Measurements from ENCODE around the gene AGPAT3.

The AGPAT3 gene

GRCh38 chr21:43911935-43912487 is 47.0 kb downstream of the AGPAT3 start:
- Histone ChIP-seq H3K36me3 (no peaks in the 10 kb centered on the region), H3K4me3 (ENCODE audit: low read depth in 1 of 2, low read length in 1 of 2) (no peak overlapping the region), H3K27ac (no peak overlapping the region), H3K9me3 (peaks cover 8% of the 10 kb centered on the region), H3K4me1 (ENCODE audit: control insufficient read depth in 1 of 2, insufficient read depth in 1 of 2, low read depth in 1 of 2, low read length in 1 of 2) (peaks cover under 1 to 6% of the 10 kb centered on the region in 2 experiments), H3K27me3 (peaks cover 13% of the 10 kb centered on the region)
- TF ChIP-seq CTCF (IDR thresholded peaks at IDR 0.05), result no peak

- Histone ChIP-seq H3K27ac (no peak overlapping the region), H3K27me3 (peaks cover 18% of the 10 kb centered on the region), H3K9me3 (peaks cover 8% of the 10 kb centered on the region), H3K4me1 (ENCODE audit: control insufficient read depth in 1 of 2, insufficient read depth in 1 of 2, low read depth in 1 of 2, low read length in 1 of 2) (peaks cover 4 to 11% of the 10 kb centered on the region in 2 experiments), H3K4me3 (ENCODE audit: low read depth in 1 of 2, low read length in 1 of 2) (no peak overlapping the region), H3K36me3 (no peaks in the 10 kb centered on the region)
- TF ChIP-seq CTCF (IDR thresholded peaks at IDR 0.05), result no peak
These were observed 47.5 kb downstream of the AGPAT3 start for GRCh38 chr21:43912500-43912899.

- no peak overlapping the region for H3K27ac ChIP-seq
- no peaks in the 10 kb centered on the region for H3K36me3 ChIP-seq
- H3K27me3 ChIP-seq, result peaks cover 22% of the 10 kb centered on the region
- H3K9me3 ChIP-seq, result peaks cover 8% of the 10 kb centered on the region
- H3K4me3 ChIP-seq (ENCODE audit: low read depth in 1 of 2, low read length in 1 of 2), result no peak overlapping the region
- H3K4me1 ChIP-seq (ENCODE audit: control insufficient read depth in 1 of 2, insufficient read depth in 1 of 2, low read depth in 1 of 2, low read length in 1 of 2), result peaks cover 4 to 12% of the 10 kb centered on the region in 2 experiments
- TF ChIP-seq CTCF (IDR thresholded peaks at IDR 0.05), result no peak
These were observed 47.9 kb downstream of the AGPAT3 start for GRCh38 chr21:43912910-43913309.

DNA sequence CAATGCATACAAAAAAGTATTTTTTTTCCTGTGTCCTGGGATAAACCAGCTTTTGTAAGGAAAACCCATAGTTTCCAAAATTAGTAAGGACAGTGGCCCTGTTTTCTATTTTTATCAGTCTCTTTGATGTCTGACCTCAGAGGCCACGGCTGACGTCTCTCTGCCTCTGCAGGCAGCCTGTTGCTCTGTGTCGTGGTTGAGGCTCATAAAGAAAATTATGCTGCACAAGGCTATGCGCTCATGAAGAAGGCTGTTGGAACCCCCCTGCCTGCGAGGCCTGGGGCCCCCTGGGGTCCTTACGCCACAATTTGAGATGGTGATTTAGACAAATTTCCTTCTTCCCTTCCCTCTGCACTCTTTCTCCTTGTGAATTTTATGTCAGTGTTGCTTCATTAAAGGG is 48.9 kb downstream of the AGPAT3 start:
- Histone ChIP-seq H3K4me1 (ENCODE audit: control insufficient read depth in 1 of 2, insufficient read depth in 1 of 2, low read depth in 1 of 2, low read length in 1 of 2) (peaks cover 4 to 12% of the 10 kb centered on the region in 2 experiments), H3K27ac (no peak overlapping the region), H3K4me3 (ENCODE audit: low read depth in 1 of 2, low read length in 1 of 2) (no peak overlapping the region), H3K9me3 (peaks cover 8% of the 10 kb centered on the region), H3K36me3 (no peaks in the 10 kb centered on the region), H3K27me3 (peaks cover 30% of the 10 kb centered on the region)
- no peak for TF ChIP-seq CTCF (IDR thresholded peaks at IDR 0.05)

DNA sequence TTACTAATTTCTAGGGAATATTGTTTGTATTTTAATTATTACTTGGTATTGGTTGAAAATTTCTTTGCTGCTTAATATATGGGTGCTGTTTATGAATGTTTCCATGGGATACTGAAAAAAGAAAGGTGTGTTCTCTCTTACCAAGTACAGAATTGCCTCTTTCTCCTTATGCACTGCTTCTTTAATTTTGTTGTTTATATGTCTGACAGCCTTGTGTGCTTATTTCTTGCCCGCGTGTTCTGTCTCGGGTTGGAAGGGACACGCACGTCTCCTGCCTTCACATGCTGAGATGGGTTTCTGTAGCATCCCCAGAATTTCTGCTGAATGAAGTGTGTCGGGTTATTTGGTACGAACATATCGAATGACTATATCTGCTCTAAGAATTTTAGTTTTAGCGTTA is 51.1 kb downstream of the AGPAT3 start:
- H3K27ac ChIP-seq, result no peak overlapping the region
- TF ChIP-seq CTCF (IDR thresholded peaks at IDR 0.05), result no peak

More for the DNA sequence above, 51.1 kb downstream of the AGPAT3 start:
- Histone ChIP-seq H3K9me3 (peaks cover 8% of the 10 kb centered on the region), H3K36me3 (no peaks in the 10 kb centered on the region), H3K27me3 (peaks cover 30% of the 10 kb centered on the region), H3K4me1 (ENCODE audit: control insufficient read depth in 1 of 2, insufficient read depth in 1 of 2, low read depth in 1 of 2, low read length in 1 of 2) (peaks cover 4 to 12% of the 10 kb centered on the region in 2 experiments), H3K4me3 (ENCODE audit: low read depth in 1 of 2, low read length in 1 of 2) (no peak overlapping the region)

All from neutrophil (primary cell).